Measurements from ENCODE around the gene RABEPK.
A peak's percentile ranks its signal among the peaks of the same experiment; 100 is the strongest.
"Not testable (repeated sequence)": the region's sequence is repeated elsewhere in the genome, so short reads cannot be mapped to it uniquely, and the experiment has no call there.

Gene RABEPK

GRCh38 chr9:125161284-125161918, 38.9 kb upstream of the RABEPK start:
- no peak for TF ChIP-seq CTCF (IDR thresholded peaks at IDR 0.05)
- no peaks in the 10 kb centered on the region for H3K4me1 Mint-ChIP-seq

DNA sequence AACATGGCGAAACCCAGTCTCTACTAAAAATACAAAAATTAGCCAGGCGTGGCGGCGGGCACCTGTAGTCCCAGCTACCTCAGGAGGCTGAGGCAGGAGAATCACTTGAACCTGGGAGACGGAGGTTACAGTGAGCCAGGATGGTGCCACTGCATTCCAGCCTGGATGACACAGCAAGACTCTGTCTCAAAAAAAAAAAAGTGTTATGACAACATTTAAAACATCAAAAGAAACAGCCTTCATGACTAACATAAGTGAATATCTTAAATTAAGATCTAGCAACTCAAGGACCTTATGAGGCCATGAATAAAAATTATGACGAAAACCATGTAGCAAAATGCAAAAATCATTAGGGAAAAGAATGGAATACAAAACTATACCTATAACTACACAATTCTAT, 37.5 kb upstream of the RABEPK start:
- peaks cover 18% of the 10 kb centered on the region for H3K36me3 Mint-ChIP-seq (ENCODE audit: low read depth)
- not testable (repeated sequence) for DNase-seq; H3K27me3 Mint-ChIP-seq (ENCODE audit: low read depth, poor library complexity); H3K27ac Mint-ChIP-seq; H3K4me1 Mint-ChIP-seq; H3K4me3 Mint-ChIP-seq; H3K9me3 Mint-ChIP-seq

More at GRCh38 chr9:125161284-125161918, 38.9 kb upstream of the RABEPK start:
- Mint-ChIP-seq H3K4me3 (no peak overlapping the region), H3K27me3 (ENCODE audit: low read depth, poor library complexity) (no peaks in the 10 kb centered on the region), H3K36me3 (ENCODE audit: low read depth) (peaks cover 26% of the 10 kb centered on the region), H3K9me3 (no peaks in the 10 kb centered on the region), H3K27ac (peak overlapping the region; percentile 30)
- DNase-seq, result no peak

GRCh38 chr9:125166762-125167161, 33.6 kb upstream of the RABEPK start:
- Mint-ChIP-seq H3K4me1 (no peaks in the 10 kb centered on the region), H3K36me3 (ENCODE audit: low read depth) (peaks cover 29% of the 10 kb centered on the region), H3K27me3 (ENCODE audit: low read depth, poor library complexity) (no peaks in the 10 kb centered on the region), H3K4me3 (no peak overlapping the region), H3K27ac (peak overlapping the region; percentile 61), H3K9me3 (no peaks in the 10 kb centered on the region)
- no peak for DNase-seq
- TF ChIP-seq CTCF (IDR thresholded peaks at IDR 0.05), result no peak

- no peaks in the 10 kb centered on the region for H3K4me1 Mint-ChIP-seq
- H3K27me3 Mint-ChIP-seq (ENCODE audit: low read depth, poor library complexity), result no peaks in the 10 kb centered on the region
- no peak for DNase-seq
- H3K27ac Mint-ChIP-seq, result no peak overlapping the region
- no peak for TF ChIP-seq CTCF (IDR thresholded peaks at IDR 0.05)
- no peak overlapping the region for H3K4me3 Mint-ChIP-seq
- peaks cover 44% of the 10 kb centered on the region for H3K36me3 Mint-ChIP-seq (ENCODE audit: low read depth)
- H3K9me3 Mint-ChIP-seq, result no peaks in the 10 kb centered on the region
Observed at GRCh38 chr9:125169895-125170294, 30.4 kb upstream of the RABEPK start.

DNA sequence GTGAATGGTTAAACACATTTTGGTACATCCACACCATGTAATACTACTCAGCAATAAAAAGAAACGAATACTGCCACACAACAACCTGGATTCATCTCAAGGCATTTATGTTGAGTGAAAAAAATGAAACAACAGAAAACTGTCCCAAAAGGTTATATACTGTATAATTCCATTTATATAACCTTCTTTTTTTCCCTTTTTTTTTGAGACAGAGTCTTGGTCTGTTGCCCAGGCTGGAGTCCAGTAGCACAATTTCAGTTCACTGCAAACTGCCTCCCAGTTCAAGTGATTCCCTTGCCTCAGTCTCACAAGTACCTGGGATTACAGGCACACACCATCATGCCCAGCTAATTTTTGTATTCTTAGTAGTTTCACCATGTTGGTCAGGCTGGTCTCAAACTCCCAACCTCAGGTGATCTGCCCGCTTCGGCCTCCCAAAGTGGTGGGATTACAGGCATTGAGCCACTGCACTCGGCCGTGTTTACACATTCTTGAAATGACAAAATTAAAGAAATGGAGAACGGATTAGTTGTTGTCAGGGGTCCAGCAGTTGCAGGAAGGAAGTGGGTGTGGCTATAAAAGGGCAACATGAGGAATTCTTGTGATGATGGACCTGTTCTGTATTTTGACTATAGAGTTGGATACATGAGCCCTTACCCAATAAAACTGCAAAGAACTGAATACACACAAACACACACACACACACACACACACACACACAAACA, 28.1 kb upstream of the RABEPK start:
- peaks cover 8% of the 10 kb centered on the region for H3K4me1 Mint-ChIP-seq
- peaks cover 6% of the 10 kb centered on the region for H3K9me3 Mint-ChIP-seq
- DNase-seq, result no peak
- H3K27ac Mint-ChIP-seq, result peak overlapping the region; percentile 9
- H3K27me3 Mint-ChIP-seq (ENCODE audit: low read depth, poor library complexity), result no peaks in the 10 kb centered on the region
- no peak for TF ChIP-seq CTCF (IDR thresholded peaks at IDR 0.05)
- no peak overlapping the region for H3K4me3 Mint-ChIP-seq
- H3K36me3 Mint-ChIP-seq (ENCODE audit: low read depth), result peaks cover 60% of the 10 kb centered on the region

DNA sequence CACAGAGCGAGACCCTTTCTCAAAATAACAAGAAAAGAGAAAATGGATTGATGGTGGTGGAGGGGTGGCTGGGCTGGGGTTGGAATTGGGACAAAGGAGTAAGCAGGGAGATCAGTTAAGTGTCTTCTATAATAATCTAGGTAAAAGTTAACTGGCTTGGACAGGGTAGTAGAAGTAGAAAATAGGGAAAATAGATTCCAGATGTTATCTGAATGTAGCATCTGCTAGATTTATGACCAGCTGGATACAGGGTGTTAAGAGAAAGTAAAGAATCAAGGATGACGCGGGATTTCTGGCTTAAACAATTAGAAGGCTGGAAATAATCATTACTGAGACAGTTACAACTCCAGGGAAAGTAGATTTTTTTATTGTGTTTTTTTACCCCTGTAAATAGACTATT, 23.7 kb upstream of the RABEPK start:
- peak overlapping the region; percentile 94 for H3K27ac Mint-ChIP-seq
- no peak for TF ChIP-seq CTCF (IDR thresholded peaks at IDR 0.05)

More for the DNA sequence above, 23.7 kb upstream of the RABEPK start:
- Mint-ChIP-seq H3K9me3 (peaks cover 14% of the 10 kb centered on the region), H3K36me3 (ENCODE audit: low read depth) (peaks cover 78% of the 10 kb centered on the region), H3K4me3 (no peak overlapping the region), H3K27me3 (ENCODE audit: low read depth, poor library complexity) (peaks cover 5% of the 10 kb centered on the region), H3K4me1 (peaks cover 17% of the 10 kb centered on the region)
- no peak for DNase-seq

All from nephron progenitor cell (in vitro differentiated cells).